T-helper 2 cell treated with Interferon-gamma antibody and Interleukin-4, amounts not matched to agents 5 μg/mL and 100 μg/mL, for 36 hours (primary cell): Measurements from ENCODE around the gene SCAMP4.

Experiments used
- DNase-seq: peaks from one replicate; pipeline ENCODE4 v3.0.0; 2021; ENCODE audit warnings: low spot score
- H3K27ac Mint-ChIP-seq: one replicate; pipeline ENCODE4 v1.8.0; 2021; ENCODE audit warnings: mild to moderate bottlenecking, mixed read lengths
- H3K27me3 Mint-ChIP-seq: one replicate; pipeline ENCODE4 v1.8.0; 2021; ENCODE audit warnings: low read depth, mixed read lengths
- H3K36me3 Mint-ChIP-seq: one replicate; pipeline ENCODE4 v1.8.0; 2021; ENCODE audit warnings: low read depth, mixed read lengths
- H3K4me1 Mint-ChIP-seq: one replicate; pipeline ENCODE4 v1.8.0; 2021; ENCODE audit warnings: low read depth, mixed read lengths
- H3K4me3 Mint-ChIP-seq: one replicate; pipeline ENCODE4 v1.8.0; 2022; ENCODE audit warnings: mild to moderate bottlenecking, moderate library complexity, mixed read lengths
- H3K9me3 Mint-ChIP-seq: one replicate; pipeline ENCODE4 v1.8.0; 2021; ENCODE audit warnings: mixed read lengths

The SCAMP4 gene

DNA sequence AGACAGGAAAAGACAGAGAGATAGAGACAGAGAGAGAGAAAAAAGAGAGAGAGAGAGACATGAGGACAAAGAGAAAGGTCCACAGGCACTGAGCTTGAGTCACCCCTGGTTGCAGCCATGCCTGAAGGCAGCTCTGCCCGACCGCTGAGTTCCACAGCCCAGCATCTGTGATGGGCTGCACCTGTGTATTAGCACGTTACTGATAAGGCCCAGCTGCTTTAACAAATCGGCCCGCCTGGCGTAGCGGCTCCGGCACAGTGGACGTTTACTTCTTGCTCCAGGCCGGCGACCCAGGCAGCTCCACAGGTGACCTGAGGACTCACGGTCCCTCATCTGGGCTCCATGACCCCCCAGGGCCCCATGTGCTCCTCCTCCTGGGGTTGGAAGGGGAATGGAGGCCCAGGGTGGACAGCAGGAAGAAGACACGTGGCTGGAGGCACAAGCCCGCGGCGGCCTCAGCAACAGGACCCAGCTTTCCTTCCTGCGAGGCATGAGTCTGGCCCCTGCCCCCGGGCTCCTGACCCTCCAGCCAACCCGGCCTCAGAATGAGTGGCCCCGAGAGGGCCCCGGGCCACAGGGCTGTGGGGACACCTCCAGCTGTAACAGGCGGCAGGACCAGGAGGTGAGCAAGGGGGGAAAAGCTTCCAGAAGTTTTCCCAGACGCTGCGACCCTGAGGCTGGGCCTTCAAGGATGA, 31.9 kb downstream of the SCAMP4 start:
- Mint-ChIP-seq H3K27ac (peak overlapping the region; percentile 46), H3K27me3 (no peaks in the 10 kb centered on the region), H3K4me3 (no peak overlapping the region), H3K9me3 (no peaks in the 10 kb centered on the region), H3K4me1 (peaks cover 13% of the 10 kb centered on the region), H3K36me3 (peaks cover 17% of the 10 kb centered on the region)
- DNase-seq, result no peak

DNA sequence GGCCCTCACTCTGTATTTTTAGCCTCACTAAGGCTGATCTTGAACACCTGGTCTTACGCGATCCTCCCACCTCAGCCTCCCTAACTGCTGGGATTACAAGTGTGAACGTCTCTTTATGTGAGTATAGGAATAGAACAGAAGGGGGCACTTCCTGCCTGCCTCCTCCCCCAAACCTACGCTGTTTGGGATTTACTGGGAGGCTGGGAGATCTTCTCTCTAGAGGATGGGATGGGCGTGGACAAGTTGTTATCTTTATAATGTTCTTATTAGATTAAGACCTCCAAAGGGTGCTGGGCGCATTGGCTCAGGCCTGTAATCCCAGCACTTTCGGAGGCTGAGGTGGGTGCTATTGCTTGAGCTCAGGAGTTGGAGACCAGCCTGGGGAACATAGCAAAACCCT, 32.9 kb downstream of the SCAMP4 start:
- Mint-ChIP-seq H3K4me3 (peak overlapping the region; percentile 22), H3K27me3 (no peaks in the 10 kb centered on the region), H3K27ac (peak overlapping the region; percentile 43), H3K4me1 (peaks cover 16% of the 10 kb centered on the region), H3K9me3 (no peaks in the 10 kb centered on the region), H3K36me3 (peaks cover 20% of the 10 kb centered on the region)
- DNase-seq, result no peak

GRCh38 chr19:1941146-1942077, 36.2 kb downstream of the SCAMP4 start, which contains the start of gene CSNK1G2:
Gene CSNK1G2 (plus strand): TSS chr19:1941172. CDS start chr19:1969773, 28,601 bp downstream.
- H3K9me3 Mint-ChIP-seq, result no peaks in the 10 kb centered on the region
- no peak for DNase-seq
- peaks cover 24% of the 10 kb centered on the region for H3K4me1 Mint-ChIP-seq
- no peaks in the 10 kb centered on the region for H3K27me3 Mint-ChIP-seq
- peak within 1 kb of the TSS; percentile 99 for H3K4me3 Mint-ChIP-seq
- H3K36me3 Mint-ChIP-seq, result peaks cover 21% of the 10 kb centered on the region
- peak within 1 kb of the TSS; percentile 97 for H3K27ac Mint-ChIP-seq

GRCh38 chr19:1942078-1942933, 37.1 kb downstream of the SCAMP4 start:
- peaks cover 24% of the 10 kb centered on the region for H3K4me1 Mint-ChIP-seq
- peaks cover 18% of the 10 kb centered on the region for H3K36me3 Mint-ChIP-seq
- H3K27ac Mint-ChIP-seq, result peak overlapping the region; percentile 96
- peak; percentile 82 for DNase-seq
- H3K9me3 Mint-ChIP-seq, result no peaks in the 10 kb centered on the region
- H3K4me3 Mint-ChIP-seq, result peak overlapping the region; percentile 99
- H3K27me3 Mint-ChIP-seq, result no peaks in the 10 kb centered on the region

GRCh38 chr19:1942934-1943555, 37.8 kb downstream of the SCAMP4 start:
- H3K4me1 Mint-ChIP-seq, result peaks cover 24% of the 10 kb centered on the region
- DNase-seq, result no peak
- H3K9me3 Mint-ChIP-seq, result no peaks in the 10 kb centered on the region
- H3K27me3 Mint-ChIP-seq, result no peaks in the 10 kb centered on the region
- H3K27ac Mint-ChIP-seq, result peak overlapping the region; percentile 96
- peak overlapping the region; percentile 99 for H3K4me3 Mint-ChIP-seq
- peaks cover 18% of the 10 kb centered on the region for H3K36me3 Mint-ChIP-seq

- Mint-ChIP-seq H3K36me3 (peaks cover 18% of the 10 kb centered on the region), H3K9me3 (no peaks in the 10 kb centered on the region), H3K27me3 (no peaks in the 10 kb centered on the region), H3K27ac (peak overlapping the region; percentile 96), H3K4me3 (peak overlapping the region; percentile 99), H3K4me1 (peaks cover 24% of the 10 kb centered on the region)
- DNase-seq, result no peak
These were observed 38.5 kb downstream of the SCAMP4 start for GRCh38 chr19:1943661-1944087.

DNA sequence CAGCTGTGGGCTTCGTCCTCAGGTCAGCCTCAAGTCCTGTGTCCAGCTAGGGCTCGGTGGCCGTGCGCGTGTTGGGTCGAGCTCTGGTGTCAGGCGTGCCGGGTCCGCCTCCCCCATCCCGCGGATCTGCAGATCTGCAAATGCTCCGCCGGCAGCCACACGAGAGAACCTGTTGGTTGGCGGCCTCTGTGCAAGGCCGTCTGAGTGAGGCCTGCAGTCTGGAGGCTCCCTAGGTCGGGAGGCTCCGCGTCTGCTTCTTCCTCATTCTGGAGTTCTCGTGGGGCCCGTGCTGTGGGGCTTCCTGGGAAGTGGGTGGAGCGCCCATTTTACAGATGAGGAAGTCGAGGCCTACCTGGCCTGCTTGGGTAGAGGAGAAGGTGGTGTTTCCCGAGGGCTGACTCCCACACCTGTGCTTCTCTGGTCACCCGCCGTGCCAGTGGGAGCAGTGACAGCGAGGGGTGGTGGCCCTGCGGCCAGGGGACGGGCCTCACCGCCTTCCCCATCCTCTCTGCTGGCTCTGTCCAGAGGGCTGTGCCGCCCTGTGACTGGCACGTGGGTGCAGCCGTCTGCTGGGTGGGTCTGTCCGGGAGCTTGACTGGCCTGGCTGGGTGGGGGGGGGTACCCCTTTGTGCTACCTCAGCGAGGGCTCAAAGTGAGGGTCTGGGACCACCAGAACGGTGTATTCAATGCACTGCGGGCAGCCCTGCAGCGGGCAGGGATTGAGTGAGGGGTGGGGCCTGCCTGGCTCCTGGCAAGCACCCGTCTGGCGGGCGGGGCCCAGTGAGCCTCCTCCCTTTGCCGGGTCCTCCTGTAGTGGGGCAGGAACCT, 39.1 kb downstream of the SCAMP4 start:
- peaks cover 24% of the 10 kb centered on the region for H3K4me1 Mint-ChIP-seq
- DNase-seq, result no peak
- H3K27ac Mint-ChIP-seq, result no peak overlapping the region
- peak overlapping the region; percentile 67 for H3K4me3 Mint-ChIP-seq
- peaks cover 20% of the 10 kb centered on the region for H3K36me3 Mint-ChIP-seq
- no peaks in the 10 kb centered on the region for H3K27me3 Mint-ChIP-seq
- no peaks in the 10 kb centered on the region for H3K9me3 Mint-ChIP-seq

GRCh38 chr19:1944916-1945561, 39.8 kb downstream of the SCAMP4 start:
- DNase-seq, result no peak
- H3K9me3 Mint-ChIP-seq, result no peaks in the 10 kb centered on the region
- peak overlapping the region; percentile 29 for H3K4me3 Mint-ChIP-seq
- H3K4me1 Mint-ChIP-seq, result peaks cover 18% of the 10 kb centered on the region
- peaks cover 19% of the 10 kb centered on the region for H3K36me3 Mint-ChIP-seq
- no peak overlapping the region for H3K27ac Mint-ChIP-seq
- no peaks in the 10 kb centered on the region for H3K27me3 Mint-ChIP-seq

- DNase-seq, result no peak
- peaks cover 14% of the 10 kb centered on the region for H3K4me1 Mint-ChIP-seq
- H3K27ac Mint-ChIP-seq, result no peak overlapping the region
These were observed 40.7 kb downstream of the SCAMP4 start for GRCh38 chr19:1945899-1946298.

DNA sequence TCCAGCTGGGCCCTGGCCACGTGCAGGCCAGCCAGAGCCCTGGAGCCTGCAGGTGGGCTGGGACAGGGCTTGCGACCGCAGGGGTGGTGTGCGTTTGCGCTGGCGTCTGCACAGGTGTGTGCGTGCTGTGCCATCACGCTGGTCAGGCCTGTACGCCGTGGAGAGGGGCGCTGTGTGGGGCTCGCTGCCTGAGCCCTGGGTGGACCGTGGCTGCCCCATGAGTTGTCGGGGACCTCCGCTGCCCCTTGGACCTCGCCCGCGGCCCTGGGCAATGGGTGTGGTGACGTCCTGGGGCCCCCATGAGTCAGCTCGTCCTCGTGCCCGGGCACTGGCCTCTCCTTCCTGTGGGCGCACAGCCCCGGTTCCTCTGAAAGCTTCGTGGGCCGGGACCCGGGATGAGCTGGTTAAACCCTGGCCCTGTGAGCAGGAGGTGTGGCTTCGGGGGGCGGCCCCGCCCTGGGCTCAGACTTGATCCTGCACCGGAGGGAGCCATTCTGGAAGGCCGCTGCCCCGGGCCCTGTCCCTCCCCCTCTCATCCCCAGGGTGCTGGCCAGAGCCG, 42.5 kb downstream of the SCAMP4 start:
- peaks cover 17% of the 10 kb centered on the region for H3K36me3 Mint-ChIP-seq
- H3K27me3 Mint-ChIP-seq, result no peaks in the 10 kb centered on the region
- no peak for DNase-seq
- H3K4me3 Mint-ChIP-seq, result no peak overlapping the region
- no peak overlapping the region for H3K27ac Mint-ChIP-seq
- H3K9me3 Mint-ChIP-seq, result no peaks in the 10 kb centered on the region
- H3K4me1 Mint-ChIP-seq, result peaks cover 12% of the 10 kb centered on the region

More at GRCh38 chr19:1945899-1946298, 40.7 kb downstream of the SCAMP4 start:
- Mint-ChIP-seq H3K9me3 (no peaks in the 10 kb centered on the region), H3K27me3 (no peaks in the 10 kb centered on the region), H3K36me3 (peaks cover 22% of the 10 kb centered on the region), H3K4me3 (no peak overlapping the region)

GRCh38 chr19:1949304-1950101, 44.3 kb downstream of the SCAMP4 start:
- Mint-ChIP-seq H3K4me1 (peaks cover 3% of the 10 kb centered on the region), H3K27me3 (no peaks in the 10 kb centered on the region), H3K27ac (no peak overlapping the region), H3K9me3 (no peaks in the 10 kb centered on the region), H3K36me3 (peaks cover 10% of the 10 kb centered on the region), H3K4me3 (no peak overlapping the region)
- no peak for DNase-seq
